ENCODE data around the gene ST7L. TPM values are rescaled to one million over a fixed set of nuclear protein-coding genes. Genes with fewer than 3 reads are reported as not detected.

The ST7L gene
- total and polyA plus RNA-seq, 10 of the 15 experiments (the other 5 are each of a cell fraction or from before 2014, with no cell fraction given), result 3.6 to 13.7 (median 8.9) TPM

DNA sequence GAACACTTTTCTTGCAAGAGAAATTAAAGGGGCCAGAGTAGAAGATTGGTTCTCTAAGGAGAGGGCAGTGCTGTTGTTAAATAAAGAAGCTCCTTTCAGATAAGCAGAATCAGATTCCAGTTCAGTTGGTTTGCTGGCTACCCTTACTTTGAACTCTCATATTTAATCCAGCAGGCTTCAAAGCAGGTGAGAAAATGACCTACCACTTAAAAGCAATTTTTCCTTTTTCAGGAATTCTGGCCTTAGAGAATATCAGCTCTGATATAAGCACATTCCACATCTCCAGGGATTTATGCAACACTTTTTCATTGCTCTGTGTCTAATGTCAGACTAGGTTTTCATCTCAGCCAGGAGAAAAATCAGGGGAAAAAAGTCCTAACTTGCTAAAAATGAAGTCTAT is 81.5 kb downstream of the ST7L start:
- ATAC-seq, result no peak
- H3K4me1 ChIP-seq (ENCODE audit: control insufficient read depth, insufficient read depth, low read length), result no peaks in the 10 kb centered on the region
- no peak for FAIRE-seq
- H3K36me3 ChIP-seq (ENCODE audit: control insufficient read depth in 2 of 2, insufficient read depth in 2 of 2, low read length in 1 of 2), result no peaks in the 10 kb centered on the region
- no peaks in the 10 kb centered on the region for H3K9me3 ChIP-seq (replicated peaks; ENCODE audit: control insufficient read depth, insufficient read depth, low read length)
- no peak overlapping the region for H3K9ac ChIP-seq (ENCODE audit: control insufficient read depth, insufficient read depth, low read length)
- no peak for TF ChIP-seq ZNF274 (IDR thresholded peaks at IDR 0.05; ENCODE audit: insufficient read depth, insufficient read length)
- TF ChIP-seq CBFB (IDR thresholded peaks at IDR 0.05; ENCODE audit: low read depth), result no peak
- TF ChIP-seq JUNB (IDR thresholded peaks at IDR 0.05), result no peak
- no peak for TF ChIP-seq DPF2 (IDR thresholded peaks at IDR 0.05)
- no peak for TF ChIP-seq CREM (IDR thresholded peaks at IDR 0.05; ENCODE audit: low read depth)
- no peak for TF ChIP-seq ZBED1 (IDR thresholded peaks at IDR 0.05; ENCODE audit: borderline replicate concordance)
- TF ChIP-seq SREBF1 (IDR thresholded peaks at IDR 0.05; ENCODE audit: low read length), result no peak
- no peak for TF ChIP-seq BMI1 (IDR thresholded peaks at IDR 0.05; ENCODE audit: borderline replicate concordance)
- TF ChIP-seq, protein P1, sequence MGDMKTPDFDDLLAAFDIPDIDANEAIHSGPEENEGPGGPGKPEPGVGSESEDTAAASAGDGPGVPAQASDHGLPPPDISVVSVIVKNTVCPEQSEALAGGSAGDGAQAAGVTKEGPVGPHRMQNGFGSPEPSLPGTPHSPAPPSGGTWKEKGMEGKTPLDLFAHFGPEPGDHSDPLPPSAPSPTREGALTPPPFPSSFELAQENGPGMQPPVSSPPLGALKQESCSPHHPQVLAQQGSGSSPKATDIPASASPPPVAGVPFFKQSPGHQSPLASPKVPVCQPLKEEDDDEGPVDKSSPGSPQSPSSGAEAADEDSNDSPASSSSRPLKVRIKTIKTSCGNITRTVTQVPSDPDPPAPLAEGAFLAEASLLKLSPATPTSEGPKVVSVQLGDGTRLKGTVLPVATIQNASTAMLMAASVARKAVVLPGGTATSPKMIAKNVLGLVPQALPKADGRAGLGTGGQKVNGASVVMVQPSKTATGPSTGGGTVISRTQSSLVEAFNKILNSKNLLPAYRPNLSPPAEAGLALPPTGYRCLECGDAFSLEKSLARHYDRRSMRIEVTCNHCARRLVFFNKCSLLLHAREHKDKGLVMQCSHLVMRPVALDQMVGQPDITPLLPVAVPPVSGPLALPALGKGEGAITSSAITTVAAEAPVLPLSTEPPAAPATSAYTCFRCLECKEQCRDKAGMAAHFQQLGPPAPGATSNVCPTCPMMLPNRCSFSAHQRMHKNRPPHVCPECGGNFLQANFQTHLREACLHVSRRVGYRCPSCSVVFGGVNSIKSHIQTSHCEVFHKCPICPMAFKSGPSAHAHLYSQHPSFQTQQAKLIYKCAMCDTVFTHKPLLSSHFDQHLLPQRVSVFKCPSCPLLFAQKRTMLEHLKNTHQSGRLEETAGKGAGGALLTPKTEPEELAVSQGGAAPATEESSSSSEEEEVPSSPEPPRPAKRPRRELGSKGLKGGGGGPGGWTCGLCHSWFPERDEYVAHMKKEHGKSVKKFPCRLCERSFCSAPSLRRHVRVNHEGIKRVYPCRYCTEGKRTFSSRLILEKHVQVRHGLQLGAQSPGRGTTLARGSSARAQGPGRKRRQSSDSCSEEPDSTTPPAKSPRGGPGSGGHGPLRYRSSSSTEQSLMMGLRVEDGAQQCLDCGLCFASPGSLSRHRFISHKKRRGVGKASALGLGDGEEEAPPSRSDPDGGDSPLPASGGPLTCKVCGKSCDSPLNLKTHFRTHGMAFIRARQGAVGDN (IDR thresholded peaks at IDR 0.05), result no peak
- no peak for TF ChIP-seq ZNF207 (IDR thresholded peaks at IDR 0.05; ENCODE audit: borderline replicate concordance)
- no peak for TF ChIP-seq IKZF1 (conservative IDR thresholded peaks at IDR 0.05)
- TF ChIP-seq, protein P2, sequence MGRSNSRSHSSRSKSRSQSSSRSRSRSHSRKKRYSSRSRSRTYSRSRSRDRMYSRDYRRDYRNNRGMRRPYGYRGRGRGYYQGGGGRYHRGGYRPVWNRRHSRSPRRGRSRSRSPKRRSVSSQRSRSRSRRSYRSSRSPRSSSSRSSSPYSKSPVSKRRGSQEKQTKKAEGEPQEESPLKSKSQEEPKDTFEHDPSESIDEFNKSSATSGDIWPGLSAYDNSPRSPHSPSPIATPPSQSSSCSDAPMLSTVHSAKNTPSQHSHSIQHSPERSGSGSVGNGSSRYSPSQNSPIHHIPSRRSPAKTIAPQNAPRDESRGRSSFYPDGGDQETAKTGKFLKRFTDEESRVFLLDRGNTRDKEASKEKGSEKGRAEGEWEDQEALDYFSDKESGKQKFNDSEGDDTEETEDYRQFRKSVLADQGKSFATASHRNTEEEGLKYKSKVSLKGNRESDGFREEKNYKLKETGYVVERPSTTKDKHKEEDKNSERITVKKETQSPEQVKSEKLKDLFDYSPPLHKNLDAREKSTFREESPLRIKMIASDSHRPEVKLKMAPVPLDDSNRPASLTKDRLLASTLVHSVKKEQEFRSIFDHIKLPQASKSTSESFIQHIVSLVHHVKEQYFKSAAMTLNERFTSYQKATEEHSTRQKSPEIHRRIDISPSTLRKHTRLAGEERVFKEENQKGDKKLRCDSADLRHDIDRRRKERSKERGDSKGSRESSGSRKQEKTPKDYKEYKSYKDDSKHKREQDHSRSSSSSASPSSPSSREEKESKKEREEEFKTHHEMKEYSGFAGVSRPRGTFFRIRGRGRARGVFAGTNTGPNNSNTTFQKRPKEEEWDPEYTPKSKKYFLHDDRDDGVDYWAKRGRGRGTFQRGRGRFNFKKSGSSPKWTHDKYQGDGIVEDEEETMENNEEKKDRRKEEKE (IDR thresholded peaks at IDR 0.05), result no peak
- no peak for TF ChIP-seq ZNF622 (IDR thresholded peaks at IDR 0.05)
- no peak for TF ChIP-seq NR2C1 (IDR thresholded peaks at IDR 0.05)
- TF ChIP-seq TCF12 (IDR thresholded peaks at IDR 0.05; ENCODE audit: low read depth, low read length), result no peak
- TF ChIP-seq SMARCA5 (IDR thresholded peaks at IDR 0.05), result no peak
- no peak for TF ChIP-seq CBX3 (IDR thresholded peaks at IDR 0.05; ENCODE audit: borderline replicate concordance, low read depth)
- no peak for TF ChIP-seq CEBPB (IDR thresholded peaks at IDR 0.05; ENCODE audit: borderline replicate concordance in 1 of 2, low read depth in 2 of 2, low read length in 2 of 2)
- TF ChIP-seq, protein P3, sequence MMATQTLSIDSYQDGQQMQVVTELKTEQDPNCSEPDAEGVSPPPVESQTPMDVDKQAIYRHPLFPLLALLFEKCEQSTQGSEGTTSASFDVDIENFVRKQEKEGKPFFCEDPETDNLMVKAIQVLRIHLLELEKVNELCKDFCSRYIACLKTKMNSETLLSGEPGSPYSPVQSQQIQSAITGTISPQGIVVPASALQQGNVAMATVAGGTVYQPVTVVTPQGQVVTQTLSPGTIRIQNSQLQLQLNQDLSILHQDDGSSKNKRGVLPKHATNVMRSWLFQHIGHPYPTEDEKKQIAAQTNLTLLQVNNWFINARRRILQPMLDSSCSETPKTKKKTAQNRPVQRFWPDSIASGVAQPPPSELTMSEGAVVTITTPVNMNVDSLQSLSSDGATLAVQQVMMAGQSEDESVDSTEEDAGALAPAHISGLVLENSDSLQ (IDR thresholded peaks at IDR 0.05), result no peak
- no peak overlapping the region for H2AFZ ChIP-seq (ENCODE audit: control insufficient read depth, low read depth, low read length)
- H3K4me2 ChIP-seq (ENCODE audit: control insufficient read depth, insufficient read depth), result no peak overlapping the region
- DNase-seq (ENCODE audit: low read depth, low spot score), result no peak
- CTCF ChIA-PET, result interaction anchor here (0.8 kb wide), 1 partner anchor 115 kb away, joined by 3 read pairs; no protein-coding TSS in a partner anchor
- in situ Hi-C loops (cut with MboI) (no loop called here), intact Hi-C loops (cut with micrococcal nuclease; ENCODE audit: unreplicated experiment) (no loop called here)
- SMC1A ChIA-PET (ENCODE audit: uncharacterized antibody, unreplicated experiment), result interaction anchor here (1.0 to 1.3 kb wide), 2 partner anchors 9 to 249 kb away, joined by 3 read pairs; no protein-coding TSS in a partner anchor
- H4K20me1 ChIP-seq (ENCODE audit: control insufficient read depth, insufficient read depth), result no peaks in the 10 kb centered on the region
- no peak overlapping the region for H3K27ac ChIP-seq (ENCODE audit: control insufficient read depth, insufficient read depth)
- H3K27me3 ChIP-seq (replicated peaks in 1 of 2; ENCODE audit: control insufficient read depth in 2 of 2, insufficient read depth in 2 of 2, low read length in 1 of 2), result no peaks in the 10 kb centered on the region
- RAD21 ChIA-PET (ENCODE audit: unreplicated experiment), result no interaction called here
- BruUV-seq (replicated peaks), result no TSS peak
- H3K4me3 ChIP-seq, result no peak overlapping the region
- POLR2A ChIA-PET, result no interaction called here
- no peaks in the 10 kb centered on the region for H3K79me2 ChIP-seq (ENCODE audit: control insufficient read depth, insufficient read depth, low read length)

Measured in GM12878 (cell line).